Calu3 (cell line): ENCODE data around the gene CDKL2. TPM values are rescaled to one million over a fixed set of nuclear protein-coding genes. Genes with fewer than 3 reads are reported as not detected.

Source experiments
- BruUV-seq: library from RNA; stranded (reverse); fragments of 400-500 nt; replicated peaks from 2 replicates; lab custom pipeline; 2021; lab: Mats Ljungman, UMichigan
- CTCF ChIA-PET: fragments of 300-600 bp; sonication (Branson Sonifier 250); formaldehyde crosslinking; loops from one replicate; lab custom pipeline; 2022; ENCODE audit warnings: antibody characterized with exemption; lab: Charles Lee
- DNase-seq: peaks from one replicate; pipeline ENCODE4 v3.0.0; 2022
- H3K27ac Mint-ChIP-seq: one replicate; pipeline ENCODE4 v1.8.0; 2022; ENCODE audit warnings: mixed read lengths; ENCODE audit not compliant: unreplicated experiment
- H3K27me3 Mint-ChIP-seq: one replicate; pipeline ENCODE4 v1.8.0; 2022; ENCODE audit warnings: mixed read lengths; ENCODE audit not compliant: unreplicated experiment
- H3K36me3 Mint-ChIP-seq: one replicate; pipeline ENCODE4 v1.8.0; 2022; ENCODE audit warnings: mild to moderate bottlenecking, moderate library complexity, mixed read lengths; ENCODE audit not compliant: insufficient read depth, unreplicated experiment
- H3K4me1 Mint-ChIP-seq: one replicate; pipeline ENCODE4 v1.8.0; 2022; ENCODE audit warnings: mild to moderate bottlenecking, low read depth, mixed read lengths; ENCODE audit not compliant: unreplicated experiment
- H3K4me3 Mint-ChIP-seq: one replicate; pipeline ENCODE4 v1.8.0; 2022; ENCODE audit warnings: mild to moderate bottlenecking, low read depth, moderate library complexity, mixed read lengths; ENCODE audit not compliant: unreplicated experiment
- H3K9me3 Mint-ChIP-seq: one replicate; pipeline ENCODE4 v1.8.0; 2022; ENCODE audit warnings: low read depth, mixed read lengths; ENCODE audit not compliant: unreplicated experiment
- intact Hi-C: fragments of 100-400 bp; cut with micrococcal nuclease; formaldehyde crosslinking; loops from one replicate; pipeline ENCODE4 v1.10.0; 2022; ENCODE audit not compliant: unreplicated experiment
- total RNA-seq: library from RNA; stranded (reverse); gene quantifications from 2 replicates; pipeline ENCODE4 v1.2.3, GENCODE V29; 2022
- TF ChIP-seq, protein P1 (sequence below): fragments of 200-600 bp; IDR thresholded peaks from one replicate; pipeline ENCODE4 v1.8.0; 2022; ENCODE audit warnings: antibody characterized with exemption; ENCODE audit not compliant: unreplicated experiment

Gene CDKL2
- total RNA-seq, 1 experiment from 2014 or later = 2.7 TPM

- H3K27ac Mint-ChIP-seq = no peak overlapping the region
- CTCF ChIA-PET = no interaction called here
- no peaks in the 10 kb centered on the region for H3K4me1 Mint-ChIP-seq
- TF ChIP-seq, protein P1, sequence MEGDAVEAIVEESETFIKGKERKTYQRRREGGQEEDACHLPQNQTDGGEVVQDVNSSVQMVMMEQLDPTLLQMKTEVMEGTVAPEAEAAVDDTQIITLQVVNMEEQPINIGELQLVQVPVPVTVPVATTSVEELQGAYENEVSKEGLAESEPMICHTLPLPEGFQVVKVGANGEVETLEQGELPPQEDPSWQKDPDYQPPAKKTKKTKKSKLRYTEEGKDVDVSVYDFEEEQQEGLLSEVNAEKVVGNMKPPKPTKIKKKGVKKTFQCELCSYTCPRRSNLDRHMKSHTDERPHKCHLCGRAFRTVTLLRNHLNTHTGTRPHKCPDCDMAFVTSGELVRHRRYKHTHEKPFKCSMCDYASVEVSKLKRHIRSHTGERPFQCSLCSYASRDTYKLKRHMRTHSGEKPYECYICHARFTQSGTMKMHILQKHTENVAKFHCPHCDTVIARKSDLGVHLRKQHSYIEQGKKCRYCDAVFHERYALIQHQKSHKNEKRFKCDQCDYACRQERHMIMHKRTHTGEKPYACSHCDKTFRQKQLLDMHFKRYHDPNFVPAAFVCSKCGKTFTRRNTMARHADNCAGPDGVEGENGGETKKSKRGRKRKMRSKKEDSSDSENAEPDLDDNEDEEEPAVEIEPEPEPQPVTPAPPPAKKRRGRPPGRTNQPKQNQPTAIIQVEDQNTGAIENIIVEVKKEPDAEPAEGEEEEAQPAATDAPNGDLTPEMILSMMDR = no peak
- no peaks in the 10 kb centered on the region for H3K27me3 Mint-ChIP-seq
- BruUV-seq = no TSS peak
- DNase-seq = no peak
- H3K9me3 Mint-ChIP-seq = peaks cover 8% of the 10 kb centered on the region
- no peak overlapping the region for H3K4me3 Mint-ChIP-seq
- intact Hi-C loops = no loop called here
- peaks cover 13% of the 10 kb centered on the region for H3K36me3 Mint-ChIP-seq
Observed at GRCh38 chr4:75530556-75531322, 99.6 kb downstream of the CDKL2 start.

Other genes starting within 250 kb of the CDKL2 start
- gene RCHY1, start 116.1 kb downstream of the CDKL2 start, total RNA-seq = 12.5 and 12.9 TPM in 2 replicates
- 10.9 and 11.6 TPM in 2 replicates for gene THAP6, start 116.1 kb downstream of the CDKL2 start, total RNA-seq
- not detected in 2 replicates for gene ODAPH, start 74.5 kb downstream of the CDKL2 start, total RNA-seq
- 122 and 128 TPM in 2 replicates for gene G3BP2, start 42.9 kb upstream of the CDKL2 start, total RNA-seq
- 45.2 and 45.4 TPM in 2 replicates for gene USO1, start 94.0 kb upstream of the CDKL2 start, total RNA-seq